ENCODE measurements around the gene C19orf12. TPM values are rescaled to one million over a fixed set of nuclear protein-coding genes. Genes with fewer than 3 reads are reported as not detected.

C19orf12 gene
- polyA plus RNA-seq, 1 donor from 2014 or later, result 83.8 TPM

- H3K9me2 ChIP-seq (ENCODE audit: insufficient read depth, low read length), result no peaks in the 10 kb centered on the region
- H3K36me3 ChIP-seq (ENCODE audit: insufficient read depth, low read length), result no peaks in the 10 kb centered on the region
- H3K9ac ChIP-seq (ENCODE audit: low read length), result no peak overlapping the region
- no peaks in the 10 kb centered on the region for H3F3A ChIP-seq (ENCODE audit: insufficient read depth, low read length, poor library complexity, severe bottlenecking)
- H4K20me1 ChIP-seq (ENCODE audit: insufficient read depth), result no peaks in the 10 kb centered on the region
- H3K9me3 ChIP-seq (ENCODE audit: low read length), result no peaks in the 10 kb centered on the region
- no peak overlapping the region for H3K4me3 ChIP-seq (ENCODE audit: low read length)
- H2AFZ ChIP-seq (ENCODE audit: low read depth, low read length), result no peak overlapping the region
- H3K27ac ChIP-seq (ENCODE audit: low read length), result no peak overlapping the region
- no peaks in the 10 kb centered on the region for H3K79me2 ChIP-seq (replicated peaks; ENCODE audit: insufficient read depth, low read length)
- TF ChIP-seq REST (IDR thresholded peaks at IDR 0.05; ENCODE audit: borderline replicate concordance), result no peak
- no peak for TF ChIP-seq MXI1 (conservative IDR thresholded peaks at IDR 0.05; ENCODE audit: poor library complexity, severe bottlenecking)
- no peak for TF ChIP-seq EP300 (conservative IDR thresholded peaks at IDR 0.05; ENCODE audit: poor library complexity, severe bottlenecking)
- no peak for TF ChIP-seq CTCF (IDR thresholded peaks at IDR 0.05; ENCODE audit: poor library complexity, severe bottlenecking)
- TF ChIP-seq RAD21 (conservative IDR thresholded peaks at IDR 0.05), result no peak
- TF ChIP-seq SMC3 (conservative IDR thresholded peaks at IDR 0.05; ENCODE audit: poor library complexity), result no peak
- no peak for TF ChIP-seq EZH2 (IDR thresholded peaks at IDR 0.05; ENCODE audit: borderline replicate concordance, insufficient read depth, low read length, poor library complexity, severe bottlenecking)
- TF ChIP-seq TAF1 (IDR thresholded peaks at IDR 0.05; ENCODE audit: low read depth), result no peak
- TF ChIP-seq POLR2AphosphoS5 (IDR thresholded peaks at IDR 0.05), result no peak
- no peaks in the 10 kb centered on the region for H3K27me3 ChIP-seq (ENCODE audit: insufficient read depth, low read depth, low read length)
- H3K4me2 ChIP-seq (ENCODE audit: low read length), result no peak overlapping the region
These were observed 33.4 kb downstream of the C19orf12 start for GRCh38 chr19:29681422-29682235.

- no peak overlapping the region for H3K4me3 ChIP-seq (ENCODE audit: low read length)
- H3K9me2 ChIP-seq (ENCODE audit: insufficient read depth, low read length), result no peaks in the 10 kb centered on the region
- H3K27ac ChIP-seq (ENCODE audit: low read length), result no peak overlapping the region
- TF ChIP-seq REST (IDR thresholded peaks at IDR 0.05; ENCODE audit: borderline replicate concordance) (no peak), POLR2AphosphoS5 (IDR thresholded peaks at IDR 0.05) (no peak), SMC3 (conservative IDR thresholded peaks at IDR 0.05; ENCODE audit: poor library complexity) (no peak), TAF1 (IDR thresholded peaks at IDR 0.05; ENCODE audit: low read depth) (no peak), EP300 (conservative IDR thresholded peaks at IDR 0.05; ENCODE audit: poor library complexity, severe bottlenecking) (no peak), EZH2 (IDR thresholded peaks at IDR 0.05; ENCODE audit: borderline replicate concordance, insufficient read depth, low read length, poor library complexity, severe bottlenecking) (no peak), MXI1 (conservative IDR thresholded peaks at IDR 0.05; ENCODE audit: poor library complexity, severe bottlenecking) (no peak), CTCF (IDR thresholded peaks at IDR 0.05; ENCODE audit: poor library complexity, severe bottlenecking) (no peak), RAD21 (conservative IDR thresholded peaks at IDR 0.05) (no peak)
- no peak overlapping the region for H2AFZ ChIP-seq (ENCODE audit: low read depth, low read length)
- H3K36me3 ChIP-seq (ENCODE audit: insufficient read depth, low read length), result no peaks in the 10 kb centered on the region
- H3K27me3 ChIP-seq (ENCODE audit: insufficient read depth, low read depth, low read length), result no peaks in the 10 kb centered on the region
- no peaks in the 10 kb centered on the region for H3K79me2 ChIP-seq (replicated peaks; ENCODE audit: insufficient read depth, low read length)
- no peaks in the 10 kb centered on the region for H4K20me1 ChIP-seq (ENCODE audit: insufficient read depth)
- no peak overlapping the region for H3K9ac ChIP-seq (ENCODE audit: low read length)
- no peaks in the 10 kb centered on the region for H3K9me3 ChIP-seq (ENCODE audit: low read length)
- no peaks in the 10 kb centered on the region for H3F3A ChIP-seq (ENCODE audit: insufficient read depth, low read length, poor library complexity, severe bottlenecking)
- no peak overlapping the region for H3K4me2 ChIP-seq (ENCODE audit: low read length)
These were observed 34.1 kb downstream of the C19orf12 start for GRCh38 chr19:29680937-29681336.

Measured in neural cell (in vitro differentiated cells).